NB4 (cell line): ENCODE results near the gene HSPA1L.

Source experiments
- CTCF ChIP-seq: IDR thresholded peaks from one replicate; pipeline ENCODE4 v1.5.1; 2012; ENCODE audit warnings: low read depth, low read length
- MAX ChIP-seq: IDR thresholded peaks from 2 replicates; pipeline ENCODE4 v1.6.1; 2011; ENCODE audit warnings: low read depth, low read length
- MYC ChIP-seq: IDR thresholded peaks from 2 replicates; pipeline ENCODE4 v1.6.1; 2011; ENCODE audit warnings: low read depth, low read length
- POLR2A ChIP-seq: IDR thresholded peaks from 2 replicates; pipeline ENCODE4 v1.6.1; 2011; ENCODE audit warnings: mild to moderate bottlenecking; ENCODE audit not compliant: insufficient read length; ENCODE audit errors: extremely low read depth

GRCh38 chr6:31822036-31822821 lies 7.1 kb upstream of the HSPA1L start:
- TF ChIP-seq CTCF (no peak), MAX (no peak), POLR2A (peak; percentile 24), MYC (no peak)
